NCI-H2081 (cell line): Measurements from ENCODE around the gene POLA1.
A peak's percentile ranks its signal among the peaks of the same experiment; 100 is the strongest.

Experiments used
- DNase-seq, 2 experiments: peaks; one replicate each; lab custom pipeline; 2025; lab: John Stamatoyannopoulos, UW

POLA1 gene

GRCh38 chrX:25010784-25011588, 317.3 kb downstream of the POLA1 start:
- peak in 1 of 2 experiments; percentile 26 for DNase-seq

- no peak for DNase-seq
Measured at GRCh38 chrX:25011589-25012432, 318.1 kb downstream of the POLA1 start.

- DNase-seq = peak in 1 of 2 experiments; percentile 16
Measured at GRCh38 chrX:25012433-25012735, 318.7 kb downstream of the POLA1 start.

GRCh38 chrX:25012793-25013631, 319.3 kb downstream of the POLA1 start:
- peak in 1 of 2 experiments; percentile 28 for DNase-seq

GRCh38 chrX:25013632-25014365, 320.1 kb downstream of the POLA1 start:
- peak in 1 of 2 experiments; percentile 42 for DNase-seq

GRCh38 chrX:25014366-25014838, 320.7 kb downstream of the POLA1 start:
- no peak for DNase-seq

GRCh38 chrX:25015486-25016360, 322.0 kb downstream of the POLA1 start, which contains the start of gene ARX:
ARX (minus strand) TSS chrX:25015965; CDS start chrX:25015737, 228 bp downstream.
- DNase-seq = peak; percentile 75 to 89

- DNase-seq = no peak
Measured at GRCh38 chrX:25016361-25016671, 322.6 kb downstream of the POLA1 start.

- peak in 1 of 2 experiments; percentile 19 for DNase-seq
Measured at GRCh38 chrX:25016938-25017598, 323.4 kb downstream of the POLA1 start.

- peak; percentile 34 to 65 for DNase-seq
Measured at GRCh38 chrX:25017667-25018247, 324.0 kb downstream of the POLA1 start.

GRCh38 chrX:25018682-25019081, 325.0 kb downstream of the POLA1 start:
- DNase-seq = no peak

- DNase-seq = peak in 1 of 2 experiments; percentile 47
Measured at GRCh38 chrX:25019707-25020390, 326.1 kb downstream of the POLA1 start.

GRCh38 chrX:25020391-25020904, 326.7 kb downstream of the POLA1 start:
- peak in 1 of 2 experiments; percentile 39 for DNase-seq

- peak; percentile 31 to 58 for DNase-seq
Measured at GRCh38 chrX:25020905-25021449, 327.3 kb downstream of the POLA1 start.

- DNase-seq = no peak
Measured at GRCh38 chrX:25022499-25023325, 329.0 kb downstream of the POLA1 start.

- DNase-seq = no peak
Measured at GRCh38 chrX:25023908-25024307, 330.2 kb downstream of the POLA1 start.

GRCh38 chrX:25025615-25026014, 331.9 kb downstream of the POLA1 start:
- no peak for DNase-seq
